ENCODE results near the gene C10orf95.

Gene C10orf95

GRCh38 chr10:102435133-102435497 lies 16.2 kb downstream of the C10orf95 start:
- no peak for DNase-seq (ENCODE audit: low read depth in 1 of 2, low spot score in 1 of 2)
- Histone ChIP-seq H3K4me3 (replicated peaks; ENCODE audit: insufficient read depth, low read length) (no peak overlapping the region), H3K27me3 (ENCODE audit: insufficient read depth, poor library complexity, severe bottlenecking) (no peaks in the 10 kb centered on the region), H3K27ac (replicated peaks) (no peak overlapping the region)
- TF ChIP-seq POLR2AphosphoS5 (IDR thresholded peaks at IDR 0.05; ENCODE audit: low read depth) (no peak), SPI1 (IDR thresholded peaks at IDR 0.05; ENCODE audit: borderline replicate concordance, low read depth) (no peak), GABPA (IDR thresholded peaks at IDR 0.05; ENCODE audit: low read depth) (no peak), CTCF (IDR thresholded peaks at IDR 0.05; ENCODE audit: insufficient read depth, low read length) (no peak)
- TF ChIP-seq, protein P1, sequence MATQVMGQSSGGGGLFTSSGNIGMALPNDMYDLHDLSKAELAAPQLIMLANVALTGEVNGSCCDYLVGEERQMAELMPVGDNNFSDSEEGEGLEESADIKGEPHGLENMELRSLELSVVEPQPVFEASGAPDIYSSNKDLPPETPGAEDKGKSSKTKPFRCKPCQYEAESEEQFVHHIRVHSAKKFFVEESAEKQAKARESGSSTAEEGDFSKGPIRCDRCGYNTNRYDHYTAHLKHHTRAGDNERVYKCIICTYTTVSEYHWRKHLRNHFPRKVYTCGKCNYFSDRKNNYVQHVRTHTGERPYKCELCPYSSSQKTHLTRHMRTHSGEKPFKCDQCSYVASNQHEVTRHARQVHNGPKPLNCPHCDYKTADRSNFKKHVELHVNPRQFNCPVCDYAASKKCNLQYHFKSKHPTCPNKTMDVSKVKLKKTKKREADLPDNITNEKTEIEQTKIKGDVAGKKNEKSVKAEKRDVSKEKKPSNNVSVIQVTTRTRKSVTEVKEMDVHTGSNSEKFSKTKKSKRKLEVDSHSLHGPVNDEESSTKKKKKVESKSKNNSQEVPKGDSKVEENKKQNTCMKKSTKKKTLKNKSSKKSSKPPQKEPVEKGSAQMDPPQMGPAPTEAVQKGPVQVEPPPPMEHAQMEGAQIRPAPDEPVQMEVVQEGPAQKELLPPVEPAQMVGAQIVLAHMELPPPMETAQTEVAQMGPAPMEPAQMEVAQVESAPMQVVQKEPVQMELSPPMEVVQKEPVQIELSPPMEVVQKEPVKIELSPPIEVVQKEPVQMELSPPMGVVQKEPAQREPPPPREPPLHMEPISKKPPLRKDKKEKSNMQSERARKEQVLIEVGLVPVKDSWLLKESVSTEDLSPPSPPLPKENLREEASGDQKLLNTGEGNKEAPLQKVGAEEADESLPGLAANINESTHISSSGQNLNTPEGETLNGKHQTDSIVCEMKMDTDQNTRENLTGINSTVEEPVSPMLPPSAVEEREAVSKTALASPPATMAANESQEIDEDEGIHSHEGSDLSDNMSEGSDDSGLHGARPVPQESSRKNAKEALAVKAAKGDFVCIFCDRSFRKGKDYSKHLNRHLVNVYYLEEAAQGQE (IDR thresholded peaks at IDR 0.05; ENCODE audit: insufficient replicate concordance, low read depth): no peak

- Histone ChIP-seq H3K4me3 (replicated peaks; ENCODE audit: insufficient read depth, low read length) (no peak overlapping the region), H3K27me3 (ENCODE audit: insufficient read depth, poor library complexity, severe bottlenecking) (no peaks in the 10 kb centered on the region), H3K27ac (replicated peaks) (no peak overlapping the region)
- DNase-seq (ENCODE audit: low read depth in 1 of 2, low spot score in 1 of 2): peak; percentile 43 to 69
- TF ChIP-seq CTCF (IDR thresholded peaks at IDR 0.05; ENCODE audit: insufficient read depth, low read length) (no peak), GABPA (IDR thresholded peaks at IDR 0.05; ENCODE audit: low read depth) (no peak), SPI1 (IDR thresholded peaks at IDR 0.05; ENCODE audit: borderline replicate concordance, low read depth) (no peak), POLR2AphosphoS5 (IDR thresholded peaks at IDR 0.05; ENCODE audit: low read depth) (no peak)
- TF ChIP-seq, protein P1 (IDR thresholded peaks at IDR 0.05; ENCODE audit: insufficient replicate concordance, low read depth): no peak
Observed at GRCh38 chr10:102434394-102435132, 16.8 kb downstream of the C10orf95 start.

- no peak overlapping the region for H3K4me3 ChIP-seq (replicated peaks; ENCODE audit: insufficient read depth, low read length)
- TF ChIP-seq CTCF (IDR thresholded peaks at IDR 0.05; ENCODE audit: insufficient read depth, low read length) (no peak), POLR2AphosphoS5 (IDR thresholded peaks at IDR 0.05; ENCODE audit: low read depth) (no peak), GABPA (IDR thresholded peaks at IDR 0.05; ENCODE audit: low read depth) (no peak), SPI1 (IDR thresholded peaks at IDR 0.05; ENCODE audit: borderline replicate concordance, low read depth) (peak; percentile 65; the same call in 1 of the 2 replicates)
- TF ChIP-seq, protein P1 (IDR thresholded peaks at IDR 0.05; ENCODE audit: insufficient replicate concordance, low read depth): no peak
- peak; percentile 54 to 82 for DNase-seq (ENCODE audit: low read depth in 1 of 2, low spot score in 1 of 2)
- no peaks in the 10 kb centered on the region for H3K27me3 ChIP-seq (ENCODE audit: insufficient read depth, poor library complexity, severe bottlenecking)
- peak overlapping the region; percentile 7; the same call in 1 of the 2 replicates for H3K27ac ChIP-seq (replicated peaks)
Observed at GRCh38 chr10:102433619-102434046, 17.7 kb downstream of the C10orf95 start.
